Measurements from ENCODE around the gene KDM4B. TPM values are rescaled to one million over a fixed set of nuclear protein-coding genes. Genes with fewer than 3 reads are reported as not detected.
"Not testable (repeated sequence)": the region's sequence is repeated elsewhere in the genome, so short reads cannot be mapped to it uniquely, and the experiment has no call there.

KDM4B gene
- total RNA-seq, 1 donor from 2014 or later: 22.4 TPM

- no peak for ATAC-seq
These were observed 419 bp downstream of the KDM4B start for GRCh38 chr19:4969292-4969771.

DNA sequence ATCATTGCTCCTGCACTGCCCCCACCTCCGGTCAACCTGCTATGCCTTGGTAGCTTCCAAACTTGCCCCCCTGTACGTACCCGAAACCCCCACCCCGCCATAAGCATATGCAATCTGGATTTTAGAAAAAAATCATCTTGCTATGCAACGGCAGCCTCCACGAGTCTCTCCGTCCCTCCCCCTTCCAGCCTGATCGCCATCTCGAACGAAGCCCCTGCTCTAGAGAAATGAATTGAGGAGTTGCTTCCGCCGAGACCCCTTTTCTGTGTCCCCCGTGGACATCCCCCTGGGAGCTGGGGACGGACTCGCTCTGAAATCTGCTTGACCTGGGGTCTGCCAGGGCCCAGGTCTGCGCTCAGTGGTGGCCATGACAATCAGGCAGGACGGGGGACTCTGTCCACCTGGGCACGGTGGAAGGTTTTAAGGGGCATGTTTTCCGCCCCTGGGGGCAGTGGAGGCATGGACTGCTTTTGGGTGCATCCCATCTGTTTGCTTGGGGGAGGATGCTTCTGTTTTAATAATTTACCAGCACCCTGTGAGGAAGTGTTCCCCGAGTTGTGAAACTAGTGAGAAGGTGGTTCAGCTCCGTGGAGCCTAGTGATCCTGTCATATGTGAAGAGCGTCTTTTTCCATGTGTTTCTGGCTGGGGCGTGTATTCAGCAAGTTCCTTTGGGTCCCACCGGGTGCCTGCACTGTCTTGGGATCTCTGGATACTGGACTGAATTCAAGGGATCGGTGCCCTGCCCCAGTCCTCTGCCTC lies 1.0 kb downstream of the KDM4B start:
- no peak for ATAC-seq

- no peak for ATAC-seq
These were observed 1.9 kb downstream of the KDM4B start for GRCh38 chr19:4970558-4971423.

GRCh38 chr19:4971424-4971793 lies 2.5 kb downstream of the KDM4B start:
- no peak for ATAC-seq

DNA sequence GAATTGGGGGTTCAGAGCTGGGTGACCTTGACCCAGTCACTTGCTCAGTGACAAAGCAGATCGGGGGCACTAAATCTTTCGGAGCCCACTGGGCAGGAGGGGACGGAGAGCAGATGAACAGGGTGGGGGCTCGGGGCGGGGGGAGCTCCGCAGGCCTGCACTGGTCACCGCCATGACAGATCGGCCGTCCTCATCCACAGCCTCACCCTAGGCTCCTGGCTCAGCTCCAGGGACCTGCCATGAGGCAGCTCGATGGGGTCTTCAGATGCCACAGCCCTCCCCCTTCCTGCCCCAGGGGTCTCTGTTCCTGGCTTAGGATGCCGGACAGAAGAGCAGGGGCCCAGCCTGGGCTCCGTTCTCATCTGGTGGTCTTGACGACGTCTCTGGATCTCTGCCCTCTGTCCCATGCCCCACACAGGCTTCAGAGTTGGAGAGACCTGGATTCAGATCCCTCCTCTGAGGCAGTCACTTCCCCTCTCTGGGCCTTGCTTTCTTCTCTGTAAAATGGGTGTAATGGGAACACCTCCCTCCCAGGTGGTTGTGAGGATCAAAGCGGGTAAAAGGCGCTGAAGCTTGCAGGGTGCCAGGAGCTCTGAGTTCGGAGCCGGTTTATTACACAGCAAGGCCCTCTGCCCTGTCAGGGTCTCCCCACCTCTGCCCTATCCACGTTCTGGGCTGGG lies 3.0 kb downstream of the KDM4B start:
- no peak for ATAC-seq

GRCh38 chr19:4972509-4973230 lies 3.8 kb downstream of the KDM4B start:
- ATAC-seq: peak; percentile 8

DNA sequence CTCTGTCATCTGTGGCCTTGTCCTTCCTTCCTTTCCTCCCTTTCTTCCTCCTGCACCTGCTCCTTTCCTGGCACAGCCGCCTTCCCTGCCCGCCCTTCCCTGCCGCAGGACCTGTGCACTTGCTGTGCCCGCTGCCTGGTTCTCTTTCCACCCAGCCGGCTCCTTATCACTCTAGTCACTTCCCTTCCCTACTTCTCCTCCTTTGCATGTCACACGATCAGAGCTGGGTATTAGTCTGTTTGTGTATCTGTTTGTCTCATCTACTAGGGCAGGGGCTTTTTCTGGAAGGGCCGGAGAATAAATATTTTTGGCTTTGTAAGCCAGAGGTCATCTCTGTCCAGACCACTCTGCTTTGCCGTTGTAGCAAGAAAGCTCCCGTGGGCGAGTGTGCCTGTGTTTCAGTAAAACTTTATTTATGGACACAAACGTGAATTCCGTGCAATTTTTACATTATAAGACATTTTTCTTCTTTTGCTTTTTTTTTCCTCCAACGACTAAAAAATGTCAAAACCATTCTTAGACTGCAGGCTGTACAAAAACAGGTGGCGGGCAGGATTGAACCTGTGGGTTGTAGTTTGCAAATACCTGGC lies 6.1 kb downstream of the KDM4B start:
- ATAC-seq: no peak

DNA sequence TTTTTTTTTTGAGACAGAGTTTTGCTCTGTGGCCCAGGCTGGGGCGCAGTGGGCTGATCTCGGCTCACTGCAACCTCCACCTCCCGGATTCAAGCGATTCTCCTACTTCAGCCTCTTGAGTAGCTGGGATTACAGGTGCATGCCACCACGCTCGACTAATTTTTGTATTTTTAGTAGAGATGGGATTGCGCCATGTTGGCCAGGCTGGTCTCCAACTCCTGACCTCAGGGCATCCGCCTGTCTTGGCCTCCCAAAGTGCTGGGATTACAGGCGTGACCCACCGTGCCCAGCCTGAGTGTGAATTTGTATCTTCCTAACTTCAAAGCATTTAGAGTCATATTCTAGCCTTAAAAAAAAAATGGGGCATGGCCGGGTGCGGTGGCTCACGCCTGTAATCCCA lies 6.7 kb downstream of the KDM4B start:
- ATAC-seq: not testable (repeated sequence)

DNA sequence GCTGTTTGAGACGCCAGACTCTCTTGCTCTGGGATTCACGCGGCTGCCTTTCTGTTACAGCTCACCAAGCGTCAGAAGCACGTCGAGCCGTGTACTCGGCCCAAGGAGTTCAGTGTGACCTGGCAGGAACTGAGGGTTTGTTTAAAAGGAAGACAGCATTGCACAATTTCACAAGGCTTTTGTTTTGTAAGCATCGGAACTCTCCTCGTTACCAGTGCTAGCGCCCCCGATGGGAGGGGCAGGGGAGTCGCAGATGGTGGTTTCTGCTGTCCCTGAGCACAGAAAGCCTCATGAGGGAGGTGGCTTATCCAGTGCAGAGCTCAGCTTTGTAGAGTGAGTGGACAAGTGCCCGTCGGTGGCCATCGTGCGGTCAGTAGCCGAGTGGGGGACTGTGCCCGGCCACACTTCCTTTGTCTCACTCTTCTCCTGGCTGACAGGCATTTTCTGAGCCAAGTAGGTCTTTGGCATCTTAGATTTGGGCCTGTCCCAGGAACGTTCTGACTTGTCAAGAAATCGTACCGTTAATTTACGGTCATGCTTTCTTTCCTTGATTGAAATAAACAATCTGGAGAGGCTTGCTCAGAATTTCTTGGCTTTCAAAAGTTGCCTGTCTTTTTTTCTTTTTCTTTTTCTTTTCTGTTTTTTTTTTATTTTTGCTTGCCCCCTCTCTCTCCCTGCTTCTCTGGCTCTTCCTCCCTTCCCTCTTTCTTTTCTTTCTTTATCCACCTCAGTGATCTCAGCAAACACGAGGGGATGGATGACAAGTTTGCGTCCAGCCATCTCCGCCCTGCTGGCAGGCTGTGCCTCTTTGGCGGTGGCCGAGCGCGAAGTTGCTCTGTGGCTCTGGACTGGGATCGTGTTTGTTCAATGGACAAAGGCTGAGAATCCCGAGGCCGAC lies 7.7 kb downstream of the KDM4B start:
- peak; percentile 72 for ATAC-seq

- no peak for ATAC-seq
These were observed 8.6 kb downstream of the KDM4B start for GRCh38 chr19:4977299-4978174.

GRCh38 chr19:4979211-4979807 lies 10.4 kb downstream of the KDM4B start:
- no peak for ATAC-seq

DNA sequence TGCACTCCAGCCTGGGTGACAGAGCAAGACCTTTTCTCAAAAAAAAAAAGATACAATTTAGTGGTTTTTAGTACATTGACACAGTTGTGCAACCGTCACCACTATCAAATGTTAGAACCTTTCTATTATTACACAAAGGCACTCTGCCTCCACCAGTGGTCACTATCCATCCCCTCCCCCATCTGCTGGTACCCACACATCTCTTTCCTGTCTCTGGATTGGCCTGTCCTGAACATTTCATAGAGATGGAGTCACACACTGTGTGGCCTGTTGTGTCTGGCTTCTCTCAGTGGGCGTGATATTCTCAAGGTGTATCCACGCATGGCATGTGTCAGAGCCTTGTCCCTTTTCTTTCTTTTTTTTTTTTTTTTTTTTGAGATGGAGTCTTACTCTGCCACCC lies 11.2 kb downstream of the KDM4B start:
- no peak for ATAC-seq

- no peak for ATAC-seq
These were observed 12.1 kb downstream of the KDM4B start for GRCh38 chr19:4980838-4981680.

- no peak for ATAC-seq
These were observed 12.7 kb downstream of the KDM4B start for GRCh38 chr19:4981681-4981958.

DNA sequence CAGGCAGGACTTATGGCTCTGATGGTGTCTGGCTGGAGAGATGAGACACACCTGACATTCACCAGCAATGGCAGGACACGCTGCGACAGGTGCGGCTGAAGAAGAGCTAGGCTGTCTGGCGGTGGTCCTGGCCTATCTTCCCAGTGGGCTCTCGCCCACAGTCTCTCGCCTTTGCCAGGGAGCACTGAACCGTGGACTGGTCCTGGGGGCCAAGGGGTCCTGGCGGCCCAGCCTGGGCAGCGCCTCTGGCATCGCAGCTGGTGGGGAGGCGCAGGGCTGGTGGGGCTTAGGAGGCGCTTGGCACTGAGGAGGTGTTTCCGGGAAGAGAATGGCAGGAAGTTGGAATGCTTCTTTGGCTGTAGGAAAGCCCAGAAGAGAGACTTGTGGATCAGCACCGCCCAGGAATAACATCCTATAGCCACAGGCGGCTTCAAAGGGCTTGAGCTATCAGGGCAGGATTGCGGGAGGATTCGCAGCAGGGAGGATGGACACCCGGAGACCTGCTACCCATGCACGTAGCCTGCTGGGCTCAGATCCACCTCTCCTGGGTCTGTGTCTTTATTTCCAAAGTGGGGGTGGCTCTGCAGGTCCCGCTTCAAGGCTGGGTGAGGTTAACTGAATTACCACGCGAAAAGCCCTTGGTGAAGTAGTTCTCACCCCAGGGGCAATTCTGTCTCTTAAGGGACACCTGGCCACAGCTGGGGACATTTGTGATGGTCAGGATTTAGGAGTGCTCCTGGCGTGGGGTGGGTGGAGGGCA lies 14.6 kb downstream of the KDM4B start:
- ATAC-seq: no peak

DNA sequence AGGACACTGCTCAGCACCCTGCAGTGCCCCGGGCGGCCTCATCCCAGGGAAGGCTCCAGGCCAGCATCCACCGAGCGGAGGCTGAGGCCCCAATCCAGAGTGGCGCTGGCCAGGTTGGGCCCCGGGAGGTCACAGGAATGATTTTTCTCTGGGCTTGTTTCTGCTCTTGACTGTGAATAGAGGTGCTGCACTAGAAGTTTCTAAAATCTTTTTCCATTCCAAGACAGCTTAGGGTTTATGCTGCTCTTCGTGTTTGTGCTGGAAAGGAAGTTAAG lies 15.1 kb downstream of the KDM4B start:
- no peak for ATAC-seq

- ATAC-seq: no peak
These were observed 15.6 kb downstream of the KDM4B start for GRCh38 chr19:4984438-4984990.

- no peak for ATAC-seq
These were observed 16.7 kb downstream of the KDM4B start for GRCh38 chr19:4985551-4985991.
